ENCODE results near the gene PPIG. TPM values are rescaled to one million over a fixed set of nuclear protein-coding genes. Genes with fewer than 3 reads are reported as not detected.

Gene PPIG
- total and polyA plus RNA-seq, 9 of the 15 experiments (the other 6 are each of a cell fraction or from before 2014, with no cell fraction given): 52.5 to 166 (median 124) TPM

DNA sequence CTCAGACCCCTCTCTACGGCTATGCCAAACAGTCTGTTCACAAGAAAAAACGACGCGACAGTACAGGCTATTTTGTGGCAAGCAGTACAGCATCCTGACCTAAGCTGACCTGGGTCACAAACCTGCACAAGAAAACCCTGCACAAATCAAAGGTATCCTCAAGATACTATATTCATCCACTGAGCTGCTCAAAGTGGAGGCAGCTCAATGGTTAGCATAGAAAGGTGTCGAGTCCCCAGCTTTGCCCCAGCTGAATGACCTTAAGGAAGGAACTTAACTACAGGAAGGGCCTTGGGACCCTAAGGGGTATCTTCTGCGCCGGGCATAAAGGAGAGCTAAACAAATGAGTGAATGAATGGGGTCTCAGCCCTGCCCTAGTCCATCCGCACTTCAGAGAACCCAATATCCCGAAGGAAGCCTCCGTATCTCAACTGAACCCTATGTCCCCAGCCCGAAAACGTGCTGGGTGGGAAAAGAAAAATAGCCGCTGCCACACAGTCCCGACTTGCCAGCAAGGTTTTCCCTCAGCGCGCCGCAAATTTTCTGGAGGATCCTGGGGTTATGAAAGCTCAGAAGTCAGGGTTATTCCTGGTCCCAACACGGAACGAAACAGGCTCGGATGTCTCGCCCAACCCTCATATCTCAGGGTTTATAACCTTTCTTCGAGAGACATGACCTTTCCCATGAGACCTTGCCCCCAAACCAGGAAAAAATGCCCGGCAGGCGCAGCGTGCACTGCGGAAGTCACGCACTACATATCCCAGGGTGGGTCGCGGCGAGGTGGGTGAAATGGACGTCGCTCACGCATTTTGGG is 10.8 kb upstream of the PPIG start, which contains the start of gene FASTKD1 (continued):
- TF ChIP-seq, protein P1, sequence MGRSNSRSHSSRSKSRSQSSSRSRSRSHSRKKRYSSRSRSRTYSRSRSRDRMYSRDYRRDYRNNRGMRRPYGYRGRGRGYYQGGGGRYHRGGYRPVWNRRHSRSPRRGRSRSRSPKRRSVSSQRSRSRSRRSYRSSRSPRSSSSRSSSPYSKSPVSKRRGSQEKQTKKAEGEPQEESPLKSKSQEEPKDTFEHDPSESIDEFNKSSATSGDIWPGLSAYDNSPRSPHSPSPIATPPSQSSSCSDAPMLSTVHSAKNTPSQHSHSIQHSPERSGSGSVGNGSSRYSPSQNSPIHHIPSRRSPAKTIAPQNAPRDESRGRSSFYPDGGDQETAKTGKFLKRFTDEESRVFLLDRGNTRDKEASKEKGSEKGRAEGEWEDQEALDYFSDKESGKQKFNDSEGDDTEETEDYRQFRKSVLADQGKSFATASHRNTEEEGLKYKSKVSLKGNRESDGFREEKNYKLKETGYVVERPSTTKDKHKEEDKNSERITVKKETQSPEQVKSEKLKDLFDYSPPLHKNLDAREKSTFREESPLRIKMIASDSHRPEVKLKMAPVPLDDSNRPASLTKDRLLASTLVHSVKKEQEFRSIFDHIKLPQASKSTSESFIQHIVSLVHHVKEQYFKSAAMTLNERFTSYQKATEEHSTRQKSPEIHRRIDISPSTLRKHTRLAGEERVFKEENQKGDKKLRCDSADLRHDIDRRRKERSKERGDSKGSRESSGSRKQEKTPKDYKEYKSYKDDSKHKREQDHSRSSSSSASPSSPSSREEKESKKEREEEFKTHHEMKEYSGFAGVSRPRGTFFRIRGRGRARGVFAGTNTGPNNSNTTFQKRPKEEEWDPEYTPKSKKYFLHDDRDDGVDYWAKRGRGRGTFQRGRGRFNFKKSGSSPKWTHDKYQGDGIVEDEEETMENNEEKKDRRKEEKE (IDR thresholded peaks at IDR 0.05; ENCODE audit: borderline replicate concordance in 1 of 2, control insufficient read depth in 1 of 2, low read depth in 2 of 2, low read length in 1 of 2): peak in 1 of 2 experiments; percentile 87; a peak in 1 of 4 replicates
- no peak for TF ChIP-seq SRSF7 (optimal IDR thresholded peaks at IDR 0.05; ENCODE audit: low read depth, low read length)
- TF ChIP-seq, protein P2, sequence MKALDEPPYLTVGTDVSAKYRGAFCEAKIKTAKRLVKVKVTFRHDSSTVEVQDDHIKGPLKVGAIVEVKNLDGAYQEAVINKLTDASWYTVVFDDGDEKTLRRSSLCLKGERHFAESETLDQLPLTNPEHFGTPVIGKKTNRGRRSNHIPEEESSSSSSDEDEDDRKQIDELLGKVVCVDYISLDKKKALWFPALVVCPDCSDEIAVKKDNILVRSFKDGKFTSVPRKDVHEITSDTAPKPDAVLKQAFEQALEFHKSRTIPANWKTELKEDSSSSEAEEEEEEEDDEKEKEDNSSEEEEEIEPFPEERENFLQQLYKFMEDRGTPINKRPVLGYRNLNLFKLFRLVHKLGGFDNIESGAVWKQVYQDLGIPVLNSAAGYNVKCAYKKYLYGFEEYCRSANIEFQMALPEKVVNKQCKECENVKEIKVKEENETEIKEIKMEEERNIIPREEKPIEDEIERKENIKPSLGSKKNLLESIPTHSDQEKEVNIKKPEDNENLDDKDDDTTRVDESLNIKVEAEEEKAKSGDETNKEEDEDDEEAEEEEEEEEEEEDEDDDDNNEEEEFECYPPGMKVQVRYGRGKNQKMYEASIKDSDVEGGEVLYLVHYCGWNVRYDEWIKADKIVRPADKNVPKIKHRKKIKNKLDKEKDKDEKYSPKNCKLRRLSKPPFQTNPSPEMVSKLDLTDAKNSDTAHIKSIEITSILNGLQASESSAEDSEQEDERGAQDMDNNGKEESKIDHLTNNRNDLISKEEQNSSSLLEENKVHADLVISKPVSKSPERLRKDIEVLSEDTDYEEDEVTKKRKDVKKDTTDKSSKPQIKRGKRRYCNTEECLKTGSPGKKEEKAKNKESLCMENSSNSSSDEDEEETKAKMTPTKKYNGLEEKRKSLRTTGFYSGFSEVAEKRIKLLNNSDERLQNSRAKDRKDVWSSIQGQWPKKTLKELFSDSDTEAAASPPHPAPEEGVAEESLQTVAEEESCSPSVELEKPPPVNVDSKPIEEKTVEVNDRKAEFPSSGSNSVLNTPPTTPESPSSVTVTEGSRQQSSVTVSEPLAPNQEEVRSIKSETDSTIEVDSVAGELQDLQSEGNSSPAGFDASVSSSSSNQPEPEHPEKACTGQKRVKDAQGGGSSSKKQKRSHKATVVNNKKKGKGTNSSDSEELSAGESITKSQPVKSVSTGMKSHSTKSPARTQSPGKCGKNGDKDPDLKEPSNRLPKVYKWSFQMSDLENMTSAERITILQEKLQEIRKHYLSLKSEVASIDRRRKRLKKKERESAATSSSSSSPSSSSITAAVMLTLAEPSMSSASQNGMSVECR (CRISPR knock-in tag; IDR thresholded peaks at IDR 0.05): peak; percentile 37; the same call in 1 of the 2 replicates
- TF ChIP-seq ZNF445 (CRISPR knock-in tag; IDR thresholded peaks at IDR 0.05; ENCODE audit: low read depth): peak; percentile 73; the same call in 1 of the 2 replicates
- TF ChIP-seq PML (IDR thresholded peaks at IDR 0.05; ENCODE audit: low read length): peak; percentile 21; the same call in 1 of the 2 replicates
- TF ChIP-seq, protein P3, sequence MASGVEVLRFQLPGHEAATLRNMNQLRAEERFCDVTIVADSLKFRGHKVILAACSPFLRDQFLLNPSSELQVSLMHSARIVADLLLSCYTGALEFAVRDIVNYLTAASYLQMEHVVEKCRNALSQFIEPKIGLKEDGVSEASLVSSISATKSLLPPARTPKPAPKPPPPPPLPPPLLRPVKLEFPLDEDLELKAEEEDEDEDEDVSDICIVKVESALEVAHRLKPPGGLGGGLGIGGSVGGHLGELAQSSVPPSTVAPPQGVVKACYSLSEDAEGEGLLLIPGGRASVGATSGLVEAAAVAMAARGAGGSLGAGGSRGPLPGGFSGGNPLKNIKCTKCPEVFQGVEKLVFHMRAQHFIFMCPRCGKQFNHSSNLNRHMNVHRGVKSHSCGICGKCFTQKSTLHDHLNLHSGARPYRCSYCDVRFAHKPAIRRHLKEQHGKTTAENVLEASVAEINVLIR (CRISPR knock-in tag; IDR thresholded peaks at IDR 0.05): peak; percentile 64
- TF ChIP-seq, protein P4, sequence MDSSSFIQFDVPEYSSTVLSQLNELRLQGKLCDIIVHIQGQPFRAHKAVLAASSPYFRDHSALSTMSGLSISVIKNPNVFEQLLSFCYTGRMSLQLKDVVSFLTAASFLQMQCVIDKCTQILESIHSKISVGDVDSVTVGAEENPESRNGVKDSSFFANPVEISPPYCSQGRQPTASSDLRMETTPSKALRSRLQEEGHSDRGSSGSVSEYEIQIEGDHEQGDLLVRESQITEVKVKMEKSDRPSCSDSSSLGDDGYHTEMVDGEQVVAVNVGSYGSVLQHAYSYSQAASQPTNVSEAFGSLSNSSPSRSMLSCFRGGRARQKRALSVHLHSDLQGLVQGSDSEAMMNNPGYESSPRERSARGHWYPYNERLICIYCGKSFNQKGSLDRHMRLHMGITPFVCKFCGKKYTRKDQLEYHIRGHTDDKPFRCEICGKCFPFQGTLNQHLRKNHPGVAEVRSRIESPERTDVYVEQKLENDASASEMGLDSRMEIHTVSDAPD (CRISPR knock-in tag; IDR thresholded peaks at IDR 0.05): no peak
- peak; percentile 31; the same call in 1 of the 2 replicates for TF ChIP-seq SOX6 (IDR thresholded peaks at IDR 0.05)
- peak; percentile 97 for TF ChIP-seq MBD2 (IDR thresholded peaks at IDR 0.05; ENCODE audit: borderline replicate concordance, low read depth)
- peak; percentile 61; the same call in 1 of the 2 replicates for TF ChIP-seq FOXP1 (CRISPR knock-in tag; IDR thresholded peaks at IDR 0.05)
- TF ChIP-seq EP400 (IDR thresholded peaks at IDR 0.05): peak; percentile 89
- no peak for TF ChIP-seq PURB (CRISPR knock-in tag; IDR thresholded peaks at IDR 0.05; ENCODE audit: low read depth)
- TF ChIP-seq ZNF75A (CRISPR knock-in tag; IDR thresholded peaks at IDR 0.05): peak; percentile 91
- TF ChIP-seq ZFP36 (IDR thresholded peaks at IDR 0.05; ENCODE audit: low read depth, low read length, partially characterized antibody): peak; percentile 15
- peak in 1 of 2 experiments; percentile 52; a peak in 1 of 3 replicates for TF ChIP-seq CBX3 (IDR thresholded peaks at IDR 0.05; ENCODE audit: borderline replicate concordance in 1 of 2, low read length in 2 of 2)
- TF ChIP-seq POLR2H (tag; IDR thresholded peaks at IDR 0.05; ENCODE audit: low read depth): peak; percentile 80
